Pancreas (tissue), 10 donors: ENCODE results near the gene CEBPZOS. TPM values are rescaled to one million over a fixed set of nuclear protein-coding genes. Genes with fewer than 3 reads are reported as not detected.

ENCODE experiments used
- ATAC-seq, 4 donors: fragments of 200-7000 bp; cut with Tn5 transposase; one replicate each; pipeline versions ENCODE4 v1.8.0 to v1.9.1; 2020; ENCODE audit warnings: mild to moderate bottlenecking in 4 of 4, moderate library complexity in 4 of 4
- DNase-seq, 6 donors: peaks; one replicate each; pipeline ENCODE4 v3.0.0-alpha.2; 2020
- FAIRE-seq: peaks from 2 replicates; lab custom pipeline; 2012; peaks lifted over from hg19 to GRCh38; lab: Jason Lieb, UNC
- H3K27ac ChIP-seq, 4 donors: fragments of 200-600 bp; sonication (generic); 1 replicate in 3 of 4; 2 replicates in 1 of 4; pipeline versions ENCODE4 v1.5.0 to v1.8.0; 2020
- H3K27me3 ChIP-seq, 4 donors: fragments of 200-600 bp; one replicate each; pipeline ENCODE4 v1.8.0; 2021
- H3K36me3 ChIP-seq, 3 donors: fragments of 200-600 bp; sonication (generic) in 1 of 3; one replicate each; pipeline versions ENCODE4 v1.5.0 to v1.8.0; 2020 to 2021
- H3K4me1 ChIP-seq, 3 donors: fragments of 200-600 bp; one replicate each; pipeline ENCODE4 v1.8.0; 2021
- H3K4me3 ChIP-seq, 4 donors: fragments of 200-600 bp; sonication (generic) in 2 of 4; one replicate each; pipeline versions ENCODE4 v1.5.0 to v1.8.0; 2020 to 2021
- H3K9me3 ChIP-seq, 4 donors: fragments of 200-600 bp; one replicate each; pipeline ENCODE4 v1.8.0; 2021
- CTCF ChIP-seq, 4 donors: fragments of 200-600 bp; sonication (generic) in 3 of 4; IDR thresholded peaks; one replicate each; pipeline versions ENCODE4 v1.5.0 to v1.8.0; 2021; ENCODE audit warnings: antibody characterized with exemption in 4 of 4
- WGBS, 2 donors: extraction: QIAGEN DNeasy Blood & Tissue Kit; methylation state at CpG; one replicate each; pipeline ENCODE4 v1.1.7; 2013; 5-methylcytosine and 5-hydroxymethylcytosine counted together
- intact Hi-C, 3 donors: fragments of 100-400 bp; cut with DNase I; formaldehyde crosslinking; loops; one replicate each; pipeline versions ENCODE4 v1.11.1 to v1.14.2; 2022
- polyA plus RNA-seq, 2 donors: library from polyadenylated mRNA; stranded (reverse); fragments of 200-250 nt; gene quantifications; one replicate each; pipeline ENCODE4 v1.2.3, GENCODE V29; 2013
- total RNA-seq, 6 donors: library from RNA; stranded (reverse); fragmentation: NEBNext Ultra II Directional in 4 of 6; extraction: Animal tissue kit (Norgen Biotek cat#: 25700) in 4 of 6; gene quantifications; one replicate each; pipeline versions ENCODE4 v1.2.1 to v1.2.4, GENCODE V29; 2021 to 2023
- donor health status: healthy with polysubstance abuse.
- donor health status: DM: no; HTN: no; CAD: no; lungs with moderate emphysema.
- donor health status: DM: no; HTN: no; CAD: no.
- donor health status: control.
- donor health status: control.
- donor health status: Bipolar disorder and iron deficiency.
- donor health status: DM: yes; HTN: yes; CAD: no.
- donor health status: DM: no; HTN: no; CAD: no.
- donor health status: DM: no; HTN: no; CAD: no.
- donor health status: DM: yes; HTN: yes; CAD: no.

Gene CEBPZOS
- total and polyA plus RNA-seq, 8 donors, result 13.7 to 35.3 (median 16.4) TPM

GRCh38 chr2:37243435-37243834, 47.1 kb downstream of the CEBPZOS start:
- Histone ChIP-seq H3K27me3 (no peaks in the 10 kb centered on the region), H3K9me3 (no peaks in the 10 kb centered on the region), H3K4me1 (no peaks in the 10 kb centered on the region), H3K4me3 (no peak overlapping the region), H3K27ac (no peak overlapping the region), H3K36me3 (peaks cover 0 to 47% (median 0%) of the 10 kb centered on the region in 3 donors)
- ATAC-seq, result no peak
- 84 to 94% methylated on average over 4 of the region's 4 CpGs for WGBS, 2 donors
- no peak for FAIRE-seq
- no peak for TF ChIP-seq CTCF (IDR thresholded peaks at IDR 0.05)
- DNase-seq, result no peak
- intact Hi-C loops, result no loop called here

GRCh38 chr2:37244017-37244416, 47.7 kb downstream of the CEBPZOS start:
- no peak for DNase-seq
- intact Hi-C loops, result no loop called here
- H3K36me3 ChIP-seq, result peaks cover 0 to 48% (median 0%) of the 10 kb centered on the region in 3 donors

GRCh38 chr2:37244755-37245154, 48.5 kb downstream of the CEBPZOS start:
- no peaks in the 10 kb centered on the region for H3K27me3 ChIP-seq
- no peak for TF ChIP-seq CTCF (IDR thresholded peaks at IDR 0.05)
- FAIRE-seq (no peak), ATAC-seq (no peak), DNase-seq (no peak)
- no peak overlapping the region for H3K27ac ChIP-seq
- 94 to 96% methylated on average over 3 of the region's 3 CpGs for WGBS, 2 donors
- H3K4me3 ChIP-seq, result no peak overlapping the region
- no peaks in the 10 kb centered on the region for H3K4me1 ChIP-seq
- H3K9me3 ChIP-seq, result no peaks in the 10 kb centered on the region
- intact Hi-C loops, result no loop called here
- H3K36me3 ChIP-seq, result peaks cover 0 to 46% (median 0%) of the 10 kb centered on the region in 3 donors

More at GRCh38 chr2:37244017-37244416, 47.7 kb downstream of the CEBPZOS start:
- no peak for TF ChIP-seq CTCF (IDR thresholded peaks at IDR 0.05)
- 57 to 60% methylated on average over 4 of the region's 4 CpGs for WGBS, 2 donors
- no peak for FAIRE-seq
- H3K27me3 ChIP-seq, result no peaks in the 10 kb centered on the region
- ATAC-seq, result no peak
- no peaks in the 10 kb centered on the region for H3K9me3 ChIP-seq
- H3K4me1 ChIP-seq, result no peaks in the 10 kb centered on the region
- no peak overlapping the region for H3K4me3 ChIP-seq
- no peak overlapping the region for H3K27ac ChIP-seq

DNA sequence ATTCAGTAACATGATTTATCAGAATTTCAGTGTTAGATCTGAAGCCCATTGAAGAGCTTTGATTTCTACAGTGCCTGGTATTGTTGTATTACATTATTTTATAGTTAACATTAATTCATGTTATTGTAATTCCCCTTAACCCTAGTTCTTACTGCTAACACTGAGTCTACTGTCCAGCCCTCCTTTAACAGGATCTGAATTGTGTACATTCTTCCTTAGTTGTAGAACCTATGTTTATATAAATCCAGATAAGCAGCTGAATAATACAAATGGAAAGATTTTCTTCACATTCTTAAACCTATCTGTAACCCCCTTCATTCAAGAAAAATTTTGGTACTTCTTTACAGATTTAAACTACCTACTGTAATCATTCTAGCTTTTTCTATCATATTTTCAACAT, 49.9 kb downstream of the CEBPZOS start:
- no peak for ATAC-seq
- Histone ChIP-seq H3K4me1 (no peaks in the 10 kb centered on the region), H3K27me3 (no peaks in the 10 kb centered on the region), H3K9me3 (no peaks in the 10 kb centered on the region), H3K4me3 (no peak overlapping the region), H3K36me3 (peaks cover 0 to 49% (median 0%) of the 10 kb centered on the region in 3 donors), H3K27ac (no peak overlapping the region)
- no peak for TF ChIP-seq CTCF (IDR thresholded peaks at IDR 0.05)
- FAIRE-seq, result no peak
- no peak for DNase-seq
- intact Hi-C loops, result no loop called here

GRCh38 chr2:37250869-37251740, 54.8 kb downstream of the CEBPZOS start:
- H3K4me3 ChIP-seq, result no peak overlapping the region
- no peaks in the 10 kb centered on the region for H3K4me1 ChIP-seq
- DNase-seq (no peak), FAIRE-seq (no peak), ATAC-seq (no peak)
- WGBS, 2 donors, result 77 to 81% methylated on average over 5 of the region's 5 CpGs
- H3K36me3 ChIP-seq, result peaks cover 3 to 31% (median 4%) of the 10 kb centered on the region in 3 donors
- no peaks in the 10 kb centered on the region for H3K27me3 ChIP-seq
- intact Hi-C loops, result no loop called here
- no peak overlapping the region for H3K27ac ChIP-seq
- no peaks in the 10 kb centered on the region for H3K9me3 ChIP-seq
- no peak for TF ChIP-seq CTCF (IDR thresholded peaks at IDR 0.05)
